Limb (tissue), 2 donors: ENCODE measurements around the gene XXYLT1.

Experiments used
- DNase-seq, 2 donors: peaks; one replicate each; pipeline ENCODE4 v3.0.0-alpha.2; 2016; ENCODE audit errors: extremely low spot score in 2 of 2

Gene XXYLT1

DNA sequence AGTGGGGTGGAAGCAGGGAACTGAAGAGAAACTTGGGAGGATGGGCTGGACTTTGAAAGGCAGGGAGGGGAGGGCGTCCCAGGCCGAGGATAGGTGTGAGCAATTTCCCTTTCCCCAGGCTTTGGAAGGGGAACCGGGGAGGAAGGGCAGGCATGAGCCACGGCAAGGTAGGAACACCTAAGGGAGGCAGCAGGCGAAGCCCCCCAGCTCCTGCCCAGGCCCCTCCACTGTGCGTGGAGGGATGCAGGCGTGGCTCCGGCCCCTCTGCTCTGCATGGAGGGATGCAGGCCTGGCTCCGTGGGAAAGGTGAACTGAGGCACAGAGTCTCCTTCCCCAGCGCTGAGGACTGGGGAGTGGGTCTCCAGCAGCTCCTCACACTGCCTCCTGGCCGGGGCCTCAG is 236.4 kb downstream of the XXYLT1 start:
- peak in 1 of 2 donors; percentile 14 for DNase-seq

DNA sequence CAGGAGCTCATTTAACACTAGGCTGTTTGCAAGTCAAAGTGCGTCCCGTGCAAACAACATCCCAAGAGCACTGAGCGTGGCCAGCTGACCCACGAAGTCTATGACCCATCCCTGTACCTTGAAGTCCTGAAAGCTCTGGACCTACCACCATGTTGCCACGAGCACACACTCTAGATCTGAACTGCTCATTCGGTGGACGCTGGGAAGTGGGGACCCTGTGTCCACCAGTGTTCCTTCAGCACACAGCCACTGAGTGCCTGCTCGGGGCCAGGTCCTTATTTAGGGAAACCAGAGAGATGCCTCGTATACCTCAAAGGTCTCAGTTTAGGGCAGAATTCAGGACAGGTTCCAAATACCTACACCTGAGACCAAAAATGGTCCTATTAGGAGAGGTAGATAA is 236.9 kb downstream of the XXYLT1 start:
- DNase-seq, result no peak

DNA sequence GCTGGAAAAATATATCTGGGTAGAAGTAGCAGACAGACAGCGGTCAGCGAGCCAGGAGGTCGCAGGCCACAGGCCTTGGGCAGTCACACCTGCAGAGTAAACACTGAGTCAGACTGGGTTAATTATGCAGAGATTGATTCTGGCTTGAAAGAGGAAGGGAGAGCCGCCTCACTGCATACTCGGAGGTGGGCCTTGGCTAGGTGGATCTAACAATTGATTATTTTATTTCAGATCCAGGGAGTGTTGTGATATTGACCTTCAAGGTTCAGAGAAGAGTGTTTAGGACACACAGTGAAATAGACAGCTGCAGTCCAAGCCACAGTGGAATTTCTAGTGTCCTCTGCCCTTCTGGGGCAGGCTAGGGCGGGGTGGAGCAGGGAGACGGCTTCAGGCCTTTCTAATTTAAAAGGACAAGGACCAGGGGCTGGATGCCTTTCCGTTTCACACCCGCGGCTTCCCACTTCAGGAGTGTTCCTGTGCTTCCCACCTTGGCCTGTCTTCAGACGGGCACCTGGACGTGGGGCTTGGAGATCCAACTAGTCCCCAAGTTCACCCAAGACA is 237.3 kb downstream of the XXYLT1 start:
- peak in 1 of 2 donors; percentile 12 for DNase-seq

DNA sequence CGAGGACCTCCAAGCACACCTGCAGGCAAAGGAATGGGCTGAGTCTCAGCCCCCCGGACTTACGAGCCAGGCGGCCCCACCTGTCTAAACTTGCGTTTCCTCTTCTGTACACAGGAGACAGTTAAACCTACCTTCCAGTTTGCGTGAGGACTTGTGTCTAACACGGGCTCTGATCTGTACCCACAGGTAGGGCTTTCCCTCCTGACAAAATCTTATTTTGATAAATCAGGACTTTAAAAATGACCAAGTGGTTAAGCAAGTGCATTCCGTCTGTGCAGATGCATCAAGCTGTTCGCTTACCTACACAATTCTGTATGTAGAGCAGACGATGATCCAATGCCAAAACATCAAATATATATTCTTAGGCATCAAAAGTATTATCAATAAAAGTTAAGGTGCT is 238.0 kb downstream of the XXYLT1 start:
- DNase-seq, result no peak

- peak in 1 of 2 donors; percentile 16 for DNase-seq
Observed at GRCh38 chr3:195032106-195032759, 238.7 kb downstream of the XXYLT1 start.

GRCh38 chr3:195031574-195032003 is 239.4 kb downstream of the XXYLT1 start:
- peak in 1 of 2 donors; percentile 27 for DNase-seq

- DNase-seq, result peak in 1 of 2 donors; percentile 35
Observed at GRCh38 chr3:195030791-195031321, 240.1 kb downstream of the XXYLT1 start.

- DNase-seq, result no peak
Observed at GRCh38 chr3:195028877-195029606, 241.9 kb downstream of the XXYLT1 start.

DNA sequence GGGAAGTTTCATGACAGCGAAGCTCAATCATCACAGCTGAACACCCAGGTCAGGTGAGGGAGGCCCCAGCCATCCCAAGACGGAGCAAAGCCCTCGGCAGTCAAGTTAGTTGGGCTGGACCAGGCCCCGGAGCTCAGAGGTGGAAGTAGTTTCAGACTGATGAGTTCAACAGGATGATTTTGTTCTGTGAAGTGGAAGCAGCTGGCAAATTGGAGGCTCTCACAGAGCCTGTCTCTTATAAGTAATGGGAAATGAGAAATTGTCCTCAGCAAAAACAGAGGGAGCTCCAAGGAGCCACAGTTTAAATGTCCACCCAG is 245.1 kb downstream of the XXYLT1 start:
- no peak for DNase-seq

DNA sequence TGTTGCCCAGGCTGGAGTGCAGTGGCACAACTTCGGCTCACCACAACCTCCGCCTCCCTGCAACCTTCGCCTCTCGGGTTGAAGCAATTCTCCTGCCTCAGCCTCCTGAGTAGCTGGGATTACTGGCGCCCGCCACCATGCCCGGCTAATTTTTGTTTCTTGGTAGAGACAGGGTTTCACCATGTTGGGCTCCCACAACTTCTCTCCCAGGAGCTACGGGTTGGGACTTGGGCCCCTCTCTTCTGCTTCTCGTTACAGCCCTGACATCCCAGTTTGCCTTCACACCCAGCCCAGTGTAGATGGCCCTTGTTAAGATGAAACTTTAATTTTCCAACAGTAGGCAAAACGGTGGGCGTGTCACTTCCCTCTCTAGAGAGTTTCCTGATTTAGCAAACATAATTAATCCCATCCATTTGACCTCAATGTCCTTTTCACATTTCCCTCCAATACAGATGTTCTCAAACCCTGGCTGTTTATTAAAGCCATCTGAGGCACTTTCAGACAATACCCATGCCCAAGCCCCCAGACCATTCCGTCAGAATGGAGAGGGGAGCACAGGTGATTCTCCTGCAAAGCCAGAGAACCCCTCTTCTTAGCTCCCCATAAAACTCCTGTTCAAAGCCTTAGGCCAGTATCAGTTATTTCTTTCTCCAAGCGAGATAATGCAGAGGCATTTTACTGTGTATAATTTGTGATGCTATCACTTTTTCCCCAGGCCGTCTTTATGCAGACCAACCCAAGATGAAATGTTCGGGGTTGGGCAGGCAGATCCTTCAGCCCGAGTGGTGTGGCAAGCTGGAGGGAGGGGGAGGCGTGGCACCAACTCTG is 245.7 kb downstream of the XXYLT1 start:
- no peak for DNase-seq

- DNase-seq, result no peak
Observed at GRCh38 chr3:195023989-195024388, 247.0 kb downstream of the XXYLT1 start.

DNA sequence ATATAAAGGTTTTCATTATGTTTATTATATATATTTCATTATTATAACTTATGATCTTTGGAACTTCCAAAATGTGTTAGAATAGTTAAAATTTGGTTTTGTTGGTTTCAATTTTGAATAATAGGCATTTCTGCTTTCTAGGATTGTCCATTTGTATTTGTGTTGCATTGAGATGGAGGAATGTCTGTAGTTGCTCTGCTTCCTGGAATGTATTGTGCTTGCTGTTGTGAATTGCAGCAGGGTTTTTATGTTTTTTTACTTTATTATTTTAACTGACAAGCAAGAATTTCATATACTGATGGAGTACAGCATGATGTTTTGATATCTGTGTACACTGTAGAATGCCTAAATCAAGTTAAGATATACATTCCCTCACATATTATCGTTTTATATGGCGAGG is 247.4 kb downstream of the XXYLT1 start:
- no peak for DNase-seq

DNA sequence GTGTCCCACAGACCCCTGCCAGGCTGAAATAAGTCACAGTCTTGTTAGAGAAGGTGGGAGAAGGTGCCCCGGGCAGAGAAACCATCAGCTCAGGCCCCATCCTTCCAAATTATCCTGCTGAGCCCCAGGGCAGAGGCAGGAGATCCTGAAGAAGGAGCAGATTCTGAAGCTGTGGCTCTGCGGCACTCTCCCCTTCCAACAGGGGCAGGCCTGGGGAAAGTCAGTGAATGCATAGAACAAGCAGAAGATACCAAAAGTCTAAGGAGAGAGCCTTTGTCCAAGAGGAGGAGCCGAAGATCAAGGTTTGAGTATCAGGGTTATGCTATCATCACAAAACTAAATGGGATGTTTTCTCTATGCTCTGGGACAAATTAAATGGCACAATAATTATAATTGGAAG is 249.3 kb downstream of the XXYLT1 start:
- no peak for DNase-seq

DNA sequence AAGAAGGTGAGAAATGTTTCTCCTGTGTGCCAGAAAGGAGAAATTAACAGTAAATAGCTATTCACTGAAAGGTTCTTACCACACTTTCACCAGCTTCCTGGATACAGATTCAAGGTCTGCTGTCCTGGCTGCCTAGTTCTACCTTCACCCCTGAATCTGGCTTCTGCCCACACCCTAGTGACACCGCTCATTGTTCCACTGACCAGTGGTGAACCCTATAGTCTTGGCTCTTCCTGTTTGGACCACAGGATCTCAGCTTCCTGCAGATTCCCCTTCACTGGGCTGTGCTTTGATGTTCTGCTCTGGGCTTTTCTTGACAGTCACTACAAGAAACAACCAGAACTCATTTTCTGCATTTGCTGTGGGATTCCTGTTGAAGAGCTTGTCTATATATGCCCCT is 250.0 kb downstream of the XXYLT1 start:
- no peak for DNase-seq

GRCh38 chr3:195020185-195020584 is 250.8 kb downstream of the XXYLT1 start:
- DNase-seq, result no peak

- no peak for DNase-seq
Observed at GRCh38 chr3:195019335-195019734, 251.6 kb downstream of the XXYLT1 start.
